SHP77 treated with DMSO at 0.1 percent for 48 hours (cell line): ENCODE data around the gene SMYD3.
A peak's percentile ranks its signal among the peaks of the same experiment; 100 is the strongest.

Source experiments
- DNase-seq: peaks from one replicate; lab custom pipeline; 2025; lab: John Stamatoyannopoulos, UW

SMYD3 gene

DNA sequence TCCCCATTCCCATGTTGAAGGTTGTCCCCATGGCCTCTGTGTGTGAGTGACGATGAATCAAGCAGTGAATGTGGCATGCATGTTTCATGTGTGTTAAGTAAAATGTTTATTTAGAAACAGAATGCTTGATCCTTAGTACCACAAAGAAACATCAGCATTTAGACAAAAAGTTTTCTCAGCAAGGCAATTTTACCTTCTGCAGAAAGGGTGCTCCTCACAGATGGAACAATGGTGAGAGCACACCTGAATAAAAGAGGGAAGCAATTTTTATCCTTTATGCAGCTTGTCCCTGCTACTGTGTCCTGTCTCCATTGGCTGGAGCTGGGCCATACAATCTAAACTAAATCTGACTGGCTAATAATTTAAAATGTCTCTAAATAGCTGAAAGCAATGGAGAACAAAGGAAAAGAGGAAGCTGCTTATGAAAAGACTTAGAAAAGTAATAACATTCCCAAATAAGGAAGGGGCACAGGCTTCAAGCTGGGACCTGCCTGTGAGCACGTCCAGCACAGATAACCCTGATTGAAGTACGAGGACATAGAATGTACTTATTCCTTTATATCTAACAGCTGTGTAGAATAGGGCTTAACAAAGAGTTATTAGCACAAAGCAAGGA, 8.4 kb upstream of the SMYD3 start:
- no peak for DNase-seq

DNA sequence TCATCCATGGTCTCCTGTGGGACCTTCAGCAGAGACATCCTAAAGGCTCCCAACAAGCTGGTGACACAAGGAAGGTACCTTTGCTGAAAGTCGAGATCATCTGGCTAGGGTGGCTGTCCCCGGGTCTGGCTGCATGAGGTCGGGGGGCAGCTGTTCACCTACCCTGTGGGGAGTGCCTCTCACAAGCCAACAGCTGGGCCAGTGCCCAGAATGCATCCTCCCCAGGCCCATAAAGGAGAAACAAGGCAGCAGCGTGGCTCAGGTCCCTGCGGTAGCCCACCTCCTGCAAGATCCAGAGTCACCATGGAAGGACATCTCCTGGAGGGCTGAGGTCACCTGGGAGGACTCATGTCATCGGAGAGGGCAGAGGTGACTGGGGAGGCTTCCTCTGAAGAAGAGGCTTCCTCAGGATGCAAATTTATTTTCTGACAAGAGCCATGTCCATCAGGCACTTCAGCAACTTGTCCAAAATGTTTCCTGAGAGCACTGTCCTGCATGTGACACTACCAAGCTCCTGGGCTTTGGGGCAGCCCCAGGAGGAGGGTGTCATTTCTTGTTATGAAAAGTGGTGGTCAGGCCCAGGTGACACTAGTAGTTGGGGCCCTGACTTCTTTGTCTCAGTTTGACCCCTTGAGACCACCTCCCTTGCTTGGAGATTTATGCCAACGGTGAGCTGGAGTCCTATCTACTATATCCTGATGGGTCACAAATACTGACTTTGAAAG, 6.7 kb upstream of the SMYD3 start:
- no peak for DNase-seq

DNA sequence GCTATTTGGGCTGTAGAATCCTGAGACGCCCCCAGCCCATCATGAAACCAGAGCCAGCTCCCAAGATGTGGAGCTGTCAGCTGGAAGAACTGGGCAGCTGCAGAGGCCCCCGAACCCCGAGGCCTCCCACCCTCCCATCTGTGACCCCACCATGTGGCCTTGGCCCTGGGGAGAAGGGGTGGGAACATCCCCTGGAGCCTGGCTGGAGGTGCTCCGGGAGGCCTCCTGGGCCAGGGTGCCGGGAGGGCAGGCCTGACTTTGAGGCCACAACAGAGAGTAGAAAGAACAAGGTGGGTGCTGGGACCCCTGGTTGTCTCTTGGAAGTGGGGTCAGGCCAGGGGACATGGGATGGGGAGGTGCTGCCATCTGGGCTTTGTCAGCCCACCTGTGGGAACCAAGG, 6.0 kb upstream of the SMYD3 start:
- DNase-seq: no peak

DNA sequence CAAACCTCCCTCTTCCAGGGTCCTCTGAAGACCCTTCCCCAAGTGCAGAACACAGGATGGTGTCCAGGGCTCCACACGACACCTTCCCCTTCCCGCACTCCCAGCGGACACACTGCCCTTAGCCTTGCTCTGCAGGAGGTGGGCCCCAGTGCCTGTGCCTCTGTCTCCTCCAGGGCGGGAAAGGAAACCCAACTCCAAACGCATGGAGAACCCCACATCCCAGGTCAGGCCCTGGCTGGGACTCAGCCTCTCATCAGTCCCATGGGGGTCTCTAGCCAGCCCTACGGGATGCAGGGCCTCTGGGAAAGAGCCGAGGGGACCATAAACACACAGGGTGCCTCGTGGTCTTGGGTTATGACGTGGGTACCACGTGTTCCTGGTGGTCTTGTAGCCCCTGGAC, 5.6 kb upstream of the SMYD3 start:
- DNase-seq: no peak

DNA sequence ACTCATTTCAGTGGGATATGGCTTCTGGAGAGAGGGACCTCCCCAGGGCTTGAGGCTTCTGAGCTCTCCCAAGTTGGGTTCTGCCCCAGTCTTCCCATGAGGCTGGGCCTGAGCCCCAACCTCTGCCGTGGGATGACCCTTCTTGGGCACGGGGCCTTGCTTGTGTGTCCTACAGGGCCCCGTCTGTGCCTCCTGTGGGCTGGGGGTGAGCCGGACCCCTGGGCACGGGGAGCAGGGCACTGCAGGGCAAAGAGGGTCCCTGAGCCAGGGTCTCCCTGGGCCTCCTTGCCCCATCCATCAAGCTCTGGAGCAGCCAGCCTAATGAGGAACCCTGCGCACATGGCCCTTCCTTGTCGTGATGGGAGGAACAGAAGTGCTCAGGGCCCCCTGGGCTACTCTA, 5.2 kb upstream of the SMYD3 start:
- DNase-seq: no peak

DNA sequence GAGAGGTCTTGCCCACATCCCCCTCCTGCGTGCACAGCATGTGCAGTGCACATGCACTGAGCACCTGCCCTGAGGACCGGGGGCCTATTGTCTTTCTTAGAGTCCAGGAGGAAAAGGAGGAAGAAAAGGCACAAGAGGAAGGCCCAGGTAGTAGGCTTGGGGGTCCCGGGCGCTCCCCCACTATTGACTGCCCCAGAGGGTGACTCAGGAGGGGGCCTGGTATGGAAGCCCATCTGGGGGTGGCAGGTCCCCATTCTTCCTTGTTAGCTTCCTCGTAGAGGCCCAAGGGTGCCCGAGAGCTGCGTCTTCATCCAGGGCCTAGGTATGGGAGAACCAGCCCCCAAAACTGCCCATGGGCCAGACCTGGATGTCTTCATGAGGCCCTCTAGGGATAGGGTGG, 4.1 kb upstream of the SMYD3 start:
- DNase-seq: no peak

DNA sequence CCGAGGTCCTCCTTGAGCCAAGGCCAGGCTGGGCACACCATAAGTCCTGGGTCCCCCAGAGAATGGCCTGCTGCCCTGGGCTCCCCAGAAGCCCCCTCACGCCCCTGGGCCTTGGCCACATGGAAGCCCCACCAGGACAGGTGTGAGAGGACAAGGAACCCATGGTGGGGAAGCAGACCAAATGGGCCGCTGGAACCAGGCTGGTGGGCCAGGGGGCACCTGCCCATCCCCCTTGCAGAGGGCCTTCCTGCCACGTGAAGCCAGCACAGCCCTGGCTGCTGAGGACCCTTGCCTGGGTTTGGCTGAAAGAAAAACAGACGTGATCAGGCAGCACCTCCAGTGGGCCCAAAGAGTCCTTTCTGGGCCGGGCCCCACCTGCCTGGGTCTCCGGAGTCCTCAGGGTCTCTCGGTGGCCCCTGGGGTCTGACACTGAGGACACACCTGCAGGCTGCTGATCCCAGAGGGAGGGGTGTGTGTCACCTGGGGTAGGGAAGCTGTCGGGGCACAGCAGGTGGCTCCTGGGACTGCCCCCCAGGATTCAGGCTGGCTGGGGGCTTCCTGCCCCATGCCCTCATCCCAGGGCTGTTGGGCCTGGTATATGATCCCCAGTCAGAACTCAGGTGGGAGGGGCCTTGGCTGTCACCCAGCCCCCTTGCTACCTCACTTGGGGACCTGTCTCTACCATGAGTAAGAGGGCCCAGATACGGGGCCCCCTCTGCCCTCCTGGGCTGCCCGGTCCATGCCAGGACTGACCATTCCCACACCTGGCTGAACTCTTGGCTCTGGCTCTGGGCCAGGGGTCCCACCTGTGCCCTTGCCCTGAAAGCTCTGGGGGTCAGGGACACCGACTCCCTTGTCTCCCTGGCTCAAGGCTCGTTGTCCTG, 3.3 kb upstream of the SMYD3 start:
- DNase-seq: no peak

DNA sequence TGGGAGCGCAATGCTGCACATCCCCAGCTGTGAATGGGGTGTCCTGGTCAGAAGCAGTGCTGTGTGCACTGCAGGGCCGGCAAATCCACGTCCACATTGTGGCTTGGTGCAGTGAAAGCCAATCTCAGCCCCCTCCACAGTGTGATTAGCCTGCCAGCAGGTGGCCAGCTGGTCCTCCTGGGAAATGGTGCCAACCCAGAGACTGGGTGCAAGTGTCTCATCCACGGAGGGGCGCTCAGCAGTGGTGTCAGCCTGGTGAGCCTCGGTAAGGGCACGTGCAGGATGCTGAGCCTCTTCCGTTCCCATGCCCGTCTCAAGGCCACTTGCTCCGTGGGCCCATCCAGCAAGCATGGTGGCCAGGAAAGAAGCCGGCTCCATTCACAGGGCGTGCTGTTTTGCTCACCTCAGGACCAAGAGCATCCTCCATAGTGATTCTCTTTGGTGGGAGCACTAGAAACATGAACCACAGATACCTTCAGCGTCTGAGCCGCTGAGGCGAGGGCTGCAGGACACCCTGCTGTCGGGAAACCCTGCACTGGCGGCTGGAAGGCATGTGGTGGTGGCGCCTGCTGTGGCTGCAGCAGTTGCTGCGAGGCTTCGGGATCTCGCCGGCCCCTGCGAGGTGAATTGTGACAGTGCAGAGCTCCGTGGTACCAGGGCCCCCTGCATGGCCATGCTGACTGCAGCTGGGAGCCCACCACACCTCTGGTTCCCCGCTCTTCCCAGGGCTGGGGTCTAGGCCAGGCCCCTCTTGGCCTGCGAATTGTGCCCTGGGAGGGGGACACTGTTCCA, 2.0 kb upstream of the SMYD3 start:
- DNase-seq: no peak

DNA sequence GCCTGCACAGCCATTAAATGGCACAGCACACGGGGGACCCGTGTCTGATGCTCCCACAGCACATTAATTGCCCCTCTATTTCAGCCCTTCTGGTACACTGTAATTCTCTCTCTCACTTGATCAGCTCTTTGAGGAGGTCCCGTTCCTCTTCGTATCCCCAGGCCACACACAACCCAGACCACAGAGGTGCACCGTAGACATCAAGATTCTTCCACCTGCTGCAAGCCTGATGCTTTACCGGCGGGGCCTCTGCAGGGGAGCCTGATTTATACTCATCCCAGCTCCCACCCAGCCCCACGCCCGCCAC, 759 bp downstream of the SMYD3 start:
- no peak for DNase-seq

DNA sequence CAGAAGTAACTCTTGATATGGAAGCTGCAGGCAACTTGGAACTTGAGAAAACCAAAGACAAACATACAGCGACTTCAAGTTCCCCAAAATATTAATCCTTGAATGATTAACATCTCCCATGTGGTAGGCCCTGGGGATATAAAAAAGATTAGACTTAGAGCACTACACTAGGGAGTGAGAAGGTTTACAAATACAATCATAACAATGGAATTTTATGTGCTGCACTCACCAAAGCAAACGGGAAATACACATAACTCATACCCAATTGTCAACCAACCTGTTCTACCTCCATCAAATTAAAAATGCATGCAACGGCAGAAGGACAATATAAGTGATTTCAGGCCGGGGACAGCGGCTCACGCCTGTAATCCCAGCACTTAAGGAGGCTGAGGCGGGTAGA, 3.7 kb downstream of the SMYD3 start:
- no peak for DNase-seq

DNA sequence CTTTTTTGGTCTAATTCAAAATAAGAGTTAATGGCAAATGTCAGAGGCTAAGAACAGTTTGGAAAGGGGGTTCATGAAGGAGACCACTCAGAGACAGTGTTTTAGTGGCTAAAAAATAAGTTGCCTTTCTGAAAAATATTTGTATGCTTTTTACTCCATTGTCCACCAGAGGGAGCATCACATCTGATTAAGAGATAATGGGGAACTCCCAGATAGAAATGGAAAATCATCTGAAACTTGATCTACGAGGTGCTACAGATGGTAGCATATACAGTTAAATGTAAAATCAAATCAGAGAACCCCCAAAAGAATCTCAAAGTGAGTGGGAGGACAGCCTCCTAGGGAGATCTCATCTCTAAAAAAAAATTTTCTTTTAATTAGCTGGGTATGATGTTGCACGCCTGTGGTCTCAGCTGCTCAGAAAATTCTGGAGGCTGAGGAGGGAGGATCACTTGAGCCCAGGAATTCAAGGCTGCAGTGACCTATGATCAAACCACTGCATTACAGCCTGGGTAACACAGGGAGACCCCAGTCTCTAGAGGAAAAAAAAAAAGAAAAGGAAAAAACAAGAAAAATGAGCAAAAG, 9.7 kb downstream of the SMYD3 start:
- peak; percentile 60 for DNase-seq

DNA sequence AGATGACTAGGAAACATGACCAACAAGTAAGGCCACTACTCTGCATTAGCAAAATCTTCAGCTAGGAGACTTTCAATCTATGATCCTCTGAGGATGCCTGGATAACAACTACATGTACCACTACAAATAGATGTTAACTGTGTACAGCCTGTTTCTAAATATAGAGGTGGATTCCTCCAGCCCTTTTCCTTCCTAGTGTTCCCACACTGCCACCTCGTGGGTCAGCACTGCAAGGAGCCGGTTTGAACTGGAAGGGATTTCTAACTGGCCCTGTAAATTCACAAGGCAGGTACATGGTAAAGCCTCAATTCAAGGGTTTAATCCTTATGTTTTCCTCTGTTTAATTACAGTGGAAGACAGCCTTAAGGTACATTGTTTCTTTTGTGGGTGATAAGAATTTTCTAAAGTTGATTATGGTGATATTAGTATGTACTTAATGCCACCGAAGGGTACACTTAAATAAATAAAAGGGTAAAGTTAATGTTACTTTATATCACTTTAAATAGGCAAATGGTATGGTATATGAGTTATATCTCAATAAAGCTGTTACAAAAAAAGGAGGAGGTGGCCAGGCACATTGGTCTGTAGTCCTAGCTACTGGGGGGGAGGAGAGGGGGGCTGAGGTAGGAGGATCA, 14.4 kb downstream of the SMYD3 start:
- DNase-seq: peak; percentile 43

DNA sequence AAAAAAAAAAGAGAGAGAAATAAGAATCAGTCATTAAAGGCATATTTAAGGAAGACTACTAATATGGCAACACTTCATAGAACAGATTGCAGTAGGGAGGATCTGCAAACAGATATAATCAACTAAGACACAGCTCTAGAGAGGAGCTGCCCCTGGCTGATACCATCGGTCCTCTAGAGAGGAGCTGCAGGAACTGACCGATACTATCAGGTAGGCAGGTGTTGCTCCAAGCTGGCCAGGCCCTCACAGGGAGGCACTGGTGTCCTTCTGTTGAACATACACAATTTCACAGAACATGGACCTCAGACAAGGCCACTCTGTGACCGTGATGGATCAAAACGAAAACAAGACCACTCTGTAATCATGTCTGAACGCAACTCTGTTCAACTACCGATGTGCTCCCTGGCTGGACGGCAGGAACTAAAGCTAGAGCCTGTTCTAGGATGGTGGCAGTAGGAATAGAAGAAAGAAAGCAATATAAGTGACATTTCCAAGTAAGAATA, 15.5 kb downstream of the SMYD3 start:
- no peak for DNase-seq

DNA sequence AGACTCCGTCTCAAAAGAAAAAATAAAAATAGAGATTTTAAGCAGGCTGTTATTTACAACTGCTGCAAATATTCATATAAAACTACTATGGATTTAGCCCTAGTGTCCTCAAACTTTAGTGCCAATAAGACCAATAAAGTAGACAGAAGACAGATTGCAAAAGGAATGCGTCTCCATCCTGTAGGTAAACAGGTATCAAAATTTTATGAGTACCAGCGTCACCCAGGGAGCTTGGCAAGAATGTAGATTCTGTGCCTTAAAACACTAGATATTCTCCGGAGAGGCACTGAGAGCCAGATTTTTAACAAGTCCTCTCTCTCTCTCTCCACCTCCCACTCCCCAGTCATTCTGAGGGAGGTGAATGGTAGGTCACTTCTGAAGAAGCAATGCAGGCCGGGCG, 18.4 kb downstream of the SMYD3 start:
- DNase-seq: no peak

DNA sequence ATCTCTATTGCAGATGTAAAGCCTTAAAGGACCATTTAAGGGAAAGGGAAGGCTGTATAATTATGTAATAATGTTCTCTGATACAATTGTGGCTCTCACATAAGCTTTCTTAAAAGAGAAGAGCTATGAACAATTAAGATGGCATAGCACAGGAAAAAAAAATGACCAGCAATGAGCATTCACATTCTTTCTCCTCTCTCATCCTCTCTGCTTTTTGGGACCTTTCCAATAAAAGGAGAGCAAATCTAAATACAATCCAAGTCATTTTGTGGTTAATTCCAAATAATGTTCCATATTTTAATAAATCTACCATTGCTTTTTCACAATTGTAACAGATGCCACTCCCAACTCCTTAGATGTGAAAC, 23.5 kb downstream of the SMYD3 start:
- DNase-seq: no peak

DNA sequence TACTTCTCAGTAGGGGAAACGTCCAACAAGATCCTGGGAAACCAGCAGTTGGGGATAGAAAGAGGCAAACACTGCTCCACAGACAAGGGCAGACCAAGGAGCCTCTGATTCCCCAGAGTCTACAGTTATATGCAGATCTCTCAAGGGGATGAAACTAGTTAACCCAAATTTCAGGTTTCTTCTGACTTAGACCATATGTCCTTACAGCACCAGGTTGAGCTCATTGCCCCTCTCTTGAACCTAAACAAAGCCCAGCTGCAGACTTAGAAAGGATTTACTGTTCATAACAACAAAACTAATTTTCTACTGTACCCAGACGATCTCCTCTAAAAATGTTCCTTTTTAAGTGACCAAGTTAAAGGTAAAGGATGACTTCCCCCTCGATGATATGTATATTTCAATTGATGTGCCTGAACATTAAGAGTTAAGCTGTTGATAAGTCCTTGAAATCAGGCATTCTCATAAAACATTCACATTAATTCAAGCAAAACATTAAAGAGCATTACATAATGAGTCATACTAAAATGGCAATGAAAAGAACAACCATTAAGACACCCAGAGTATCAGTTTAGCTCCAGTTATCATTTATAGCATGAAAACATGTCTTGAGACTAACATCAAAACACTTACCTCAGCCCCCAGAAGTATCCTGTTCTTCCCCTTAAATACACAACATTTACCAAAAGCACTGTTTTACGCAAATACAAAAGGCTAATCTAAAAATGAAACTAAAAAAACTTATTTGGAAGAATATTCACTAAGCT, 24.1 kb downstream of the SMYD3 start:
- no peak for DNase-seq

DNA sequence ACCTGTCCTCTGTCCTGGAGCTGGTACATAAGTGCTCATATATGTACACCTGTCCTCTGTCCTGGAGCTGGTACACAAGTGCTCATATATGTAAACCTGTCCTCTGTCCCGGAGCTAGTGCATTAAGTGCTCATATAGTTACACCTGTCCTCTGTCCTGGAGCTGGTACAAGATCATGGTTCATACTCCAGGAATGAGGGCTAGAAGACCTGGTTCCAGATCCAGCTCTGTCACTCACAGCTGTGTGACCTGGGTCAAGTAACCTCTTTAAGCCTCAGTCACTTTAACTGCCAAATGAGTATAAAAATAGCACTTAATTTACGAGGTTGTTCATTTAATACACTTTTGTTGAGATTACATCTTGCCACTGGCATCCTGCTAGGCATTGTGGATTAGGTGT, 28.0 kb downstream of the SMYD3 start:
- DNase-seq: no peak

DNA sequence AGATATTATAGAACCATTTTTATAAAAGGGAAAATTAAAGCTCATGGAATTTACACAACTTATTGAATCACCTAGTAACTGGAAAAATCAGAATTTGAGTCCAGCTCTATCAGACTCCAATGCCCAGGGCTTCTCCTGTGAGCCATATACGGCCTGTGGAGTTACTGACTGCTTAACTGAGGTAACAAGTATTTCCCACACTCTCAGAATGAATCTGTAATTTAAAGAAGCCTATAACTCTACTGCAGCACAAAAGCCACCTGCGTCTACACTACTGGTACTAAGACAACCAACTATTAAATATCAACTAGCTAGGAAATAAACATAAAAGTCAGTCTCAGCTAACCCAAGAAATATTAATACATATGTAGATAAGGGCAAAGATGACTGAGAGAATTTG, 29.4 kb downstream of the SMYD3 start:
- no peak for DNase-seq

DNA sequence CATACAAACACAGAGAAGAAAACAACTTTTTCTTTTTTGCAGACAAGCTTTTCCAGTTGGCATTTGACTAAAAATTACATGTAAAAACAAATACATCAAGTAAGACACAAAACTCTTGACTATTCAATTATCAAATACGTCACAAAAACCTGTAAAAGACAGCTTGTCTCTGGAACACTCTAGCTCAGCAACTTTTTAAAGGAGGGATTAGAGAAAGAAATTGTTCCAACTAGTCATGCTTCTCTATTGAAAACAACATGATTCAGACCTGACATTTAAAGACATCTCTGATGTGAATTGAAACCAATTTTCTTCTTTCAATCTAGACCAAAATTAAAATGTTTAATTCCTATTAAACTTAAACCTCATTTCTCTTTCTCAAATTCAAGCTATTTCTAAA, 30.3 kb downstream of the SMYD3 start:
- DNase-seq: no peak

DNA sequence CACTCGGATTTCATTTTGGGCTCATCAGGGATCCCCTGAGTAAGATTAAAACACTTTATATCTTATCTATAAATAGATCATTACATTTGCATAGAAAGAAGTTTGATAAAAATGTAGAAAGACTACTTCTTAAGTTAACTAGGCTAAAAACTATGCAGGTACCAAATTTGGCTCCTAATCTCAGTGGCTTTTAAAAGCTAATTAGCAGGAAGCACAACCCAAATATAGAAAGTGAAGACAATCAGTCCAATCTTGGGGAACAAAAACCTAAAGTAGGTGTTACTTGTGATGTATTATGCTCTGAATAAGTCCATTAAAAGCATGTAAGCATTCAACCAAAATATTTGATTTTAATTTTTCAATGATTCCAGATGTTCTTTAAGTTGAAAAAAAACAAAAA, 35.4 kb downstream of the SMYD3 start:
- DNase-seq: no peak

DNA sequence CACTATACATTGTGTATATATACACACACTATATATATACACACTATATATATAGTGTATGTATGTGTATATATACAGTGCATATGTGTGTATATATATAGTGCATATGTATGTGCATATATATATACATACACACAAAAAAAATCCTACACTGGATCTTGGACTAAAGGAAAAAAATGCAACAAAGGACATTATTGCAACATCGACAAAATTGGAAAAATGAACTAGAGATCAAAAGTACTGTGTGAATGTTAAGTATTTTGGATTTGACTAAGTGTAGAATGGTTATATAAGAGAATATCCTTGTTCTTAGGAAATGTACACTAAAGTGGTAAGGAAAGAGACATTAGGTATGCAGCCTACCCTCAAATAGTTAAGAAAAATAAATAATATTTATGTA, 36.5 kb downstream of the SMYD3 start:
- no peak for DNase-seq
